PC-9 (cell line): ENCODE data around the gene TMTC3.

Experiments used
- CTCF ChIP-seq: fragments of 200-600 bp; sonication (generic); conservative IDR thresholded peaks from 2 replicates; pipeline ENCODE4 v1.6.1; 2017; ENCODE audit warnings: mixed run types, antibody characterized with exemption, mild to moderate bottlenecking, moderate library complexity
- EZH2 ChIP-seq: fragments of 200-600 bp; sonication (generic); IDR thresholded peaks from 2 replicates; pipeline ENCODE4 v1.8.0; 2017; ENCODE audit warnings: antibody characterized with exemption, low read depth

GRCh38 chr12:88208661-88209060 is 66.6 kb downstream of the TMTC3 start:
- TF ChIP-seq CTCF (no peak), EZH2 (no peak)
